Lower leg skin (tissue), 4 donors: Measurements from ENCODE around the gene UNC13C. TPM values are rescaled to one million over a fixed set of nuclear protein-coding genes. Genes with fewer than 3 reads are reported as not detected.

Experiments used
- DNase-seq, 2 donors: peaks; one replicate each; pipeline ENCODE4 v3.0.0-alpha.2; 2019; ENCODE audit warnings: low spot score in 2 of 2
- H3K4me3 ChIP-seq: fragments of 200-600 bp; sonication (generic); 2 replicates; pipeline ENCODE4 v1.5.1; 2017; ENCODE audit warnings: mild to moderate bottlenecking, low read depth; ENCODE audit not compliant: poor library complexity, severe bottlenecking
- CTCF ChIP-seq, 3 donors: fragments of 450-650 bp; IDR thresholded peaks; one replicate each; pipeline ENCODE4 v1.5.1; 2016; ENCODE audit warnings: antibody characterized with exemption in 3 of 3, mild to moderate bottlenecking in 3 of 3, moderate library complexity in 2 of 3
- POLR2A ChIP-seq, 2 donors: fragments of 450-650 bp; IDR thresholded peaks; one replicate each; pipeline ENCODE4 v1.6.1; 2016 to 2017; ENCODE audit warnings: antibody characterized with exemption in 2 of 2, mild to moderate bottlenecking in 1 of 2, moderate library complexity in 1 of 2
- WGBS, 2 donors: methylation state at CpG; one replicate each; pipeline ENCODE4 v1.1.5; 2018; 5-methylcytosine and 5-hydroxymethylcytosine counted together
- intact Hi-C: fragments of 100-400 bp; cut with DNase I; formaldehyde crosslinking; loops from one replicate; pipeline ENCODE4 v1.15.0; 2023; ENCODE audit warnings: low total_unique reads
- total RNA-seq, 4 donors: library from RNA; depleted of rRNA; stranded (reverse); fragments of >200 nt; gene quantifications; one replicate each; pipeline ENCODE4 v1.1.0, GENCODE V29; 2016

The UNC13C gene
- total RNA-seq, 4 donors from 2014 or later, result 0.08 to 0.84 (median 0.18) TPM

GRCh38 chr15:54585063-54585462 lies 606.8 kb downstream of the UNC13C start:
- no peak for TF ChIP-seq POLR2A (IDR thresholded peaks at IDR 0.05)
- no peak overlapping the region for H3K4me3 ChIP-seq
- 79 to 80% methylated on average over 3 of the region's 3 CpGs for WGBS, 2 donors
- no peak for DNase-seq
- intact Hi-C loops, result no loop called here

- DNase-seq, result no peak
- TF ChIP-seq POLR2A (IDR thresholded peaks at IDR 0.05), result no peak
- no peak for TF ChIP-seq CTCF (IDR thresholded peaks at IDR 0.05)
- intact Hi-C loops, result no loop called here
- 97 to 98% methylated on average over 4 of the region's 4 CpGs for WGBS, 2 donors
- H3K4me3 ChIP-seq, result no peak overlapping the region
Measured at GRCh38 chr15:54594115-54594514, 615.9 kb downstream of the UNC13C start.

- intact Hi-C loops, result no loop called here
- DNase-seq, result no peak
- TF ChIP-seq CTCF (IDR thresholded peaks at IDR 0.05) (no peak), POLR2A (IDR thresholded peaks at IDR 0.05) (no peak)
- no peak overlapping the region for H3K4me3 ChIP-seq
- WGBS, 2 donors, result 58 to 67% methylated on average over 3 of the region's 3 CpGs
Measured at GRCh38 chr15:54599386-54599785, 621.1 kb downstream of the UNC13C start.

GRCh38 chr15:54605043-54605442 lies 626.8 kb downstream of the UNC13C start:
- intact Hi-C loops, result no loop called here
- TF ChIP-seq CTCF (IDR thresholded peaks at IDR 0.05), result no peak
- no peak for TF ChIP-seq POLR2A (IDR thresholded peaks at IDR 0.05)
- DNase-seq, result no peak
- H3K4me3 ChIP-seq, result no peak overlapping the region
- 56 to 57% methylated on average over 2 of the region's 2 CpGs for WGBS, 2 donors

GRCh38 chr15:54605556-54605955 lies 627.3 kb downstream of the UNC13C start:
- WGBS, 2 donors, result 67 to 73% methylated on average over 4 of the region's 4 CpGs
- intact Hi-C loops, result no loop called here
- DNase-seq, result no peak
- no peak overlapping the region for H3K4me3 ChIP-seq
- TF ChIP-seq CTCF (IDR thresholded peaks at IDR 0.05) (no peak), POLR2A (IDR thresholded peaks at IDR 0.05) (no peak)

GRCh38 chr15:54608876-54609835 lies 630.9 kb downstream of the UNC13C start:
- intact Hi-C loops, result no loop called here
- DNase-seq, result no peak
- TF ChIP-seq POLR2A (IDR thresholded peaks at IDR 0.05), result no peak
- no peak for TF ChIP-seq CTCF (IDR thresholded peaks at IDR 0.05)
- no peak overlapping the region for H3K4me3 ChIP-seq
- 93 to 100% methylated on average over 1 of the region's 1 CpG for WGBS, 2 donors
